Neural progenitor cell (in vitro differentiated cells): ENCODE data around the gene TPI1. TPM values are rescaled to one million over a fixed set of nuclear protein-coding genes. Genes with fewer than 3 reads are reported as not detected.
A peak's percentile ranks its signal among the peaks of the same experiment; 100 is the strongest.

Experiments
- DNase-seq: peaks from one replicate; pipeline ENCODE4 v3.0.0-alpha.2; 2016; ENCODE audit warnings: low spot score
- H2AFZ ChIP-seq: fragments of 200-600 bp; sonication (generic); replicated peaks from 2 replicates; pipeline ENCODE4 v1.6.1; 2016; ENCODE audit warnings: antibody characterized with exemption
- H3F3A ChIP-seq: fragments of 200-600 bp; sonication (generic); 2 replicates; pipeline ENCODE4 v1.6.1; 2016; ENCODE audit warnings: antibody characterized with exemption, low read depth
- H3K27ac ChIP-seq: fragments of 200-600 bp; sonication (generic); 2 replicates; pipeline ENCODE4 v1.5.1; 2016; ENCODE audit warnings: mild to moderate bottlenecking
- H3K27me3 ChIP-seq: fragments of 200-600 bp; sonication (generic); 2 replicates; pipeline ENCODE4 v1.6.1; 2016; ENCODE audit warnings: mild to moderate bottlenecking, moderate library complexity
- H3K36me3 ChIP-seq: fragments of 200-600 bp; sonication (generic); 2 replicates; pipeline ENCODE4 v1.5.1; 2016
- H3K4me1 ChIP-seq: fragments of 200-600 bp; sonication (generic); 2 replicates; pipeline ENCODE4 v1.6.1; 2016; ENCODE audit warnings: mixed run types
- H3K4me2 ChIP-seq: fragments of 200-600 bp; sonication (generic); 2 replicates; pipeline ENCODE4 v1.6.1; 2016
- H3K4me3 ChIP-seq: fragments of 200-600 bp; sonication (generic); 2 replicates; pipeline ENCODE4 v1.5.1; 2016
- H3K79me2 ChIP-seq: fragments of 200-600 bp; sonication (generic); 2 replicates; pipeline ENCODE4 v1.6.1; 2016; ENCODE audit warnings: low read depth
- H3K9ac ChIP-seq: fragments of 200-600 bp; sonication (generic); 2 replicates; pipeline ENCODE4 v1.6.1; 2016
- H3K9me3 ChIP-seq: fragments of 200-600 bp; sonication (generic); 2 replicates; pipeline ENCODE4 v1.5.1; 2016; ENCODE audit warnings: low read depth
- H4K20me1 ChIP-seq: fragments of 200-600 bp; sonication (generic); 2 replicates; pipeline ENCODE4 v1.6.1; 2016; ENCODE audit warnings: low read depth
- H3K27ac Mint-ChIP-seq: 3 replicates; pipeline ENCODE4 v1.8.0; 2021; ENCODE audit warnings: mixed read lengths
- H3K27me3 Mint-ChIP-seq: 2 replicates; pipeline ENCODE4 v1.8.0; 2022; ENCODE audit warnings: low read depth, mild to moderate bottlenecking, inconsistent platforms, moderate library complexity, mixed read lengths; ENCODE audit not compliant: insufficient read depth
- H3K36me3 Mint-ChIP-seq: 3 replicates; pipeline ENCODE4 v1.8.0; 2021; ENCODE audit warnings: mixed read lengths
- H3K4me1 Mint-ChIP-seq: 3 replicates; pipeline ENCODE4 v1.8.0; 2021; ENCODE audit warnings: mixed read lengths
- H3K4me3 Mint-ChIP-seq: 3 replicates; pipeline ENCODE4 v1.8.0; 2021; ENCODE audit warnings: mild to moderate bottlenecking, moderate library complexity, mixed read lengths
- H3K9me3 Mint-ChIP-seq: 3 replicates; pipeline ENCODE4 v1.8.0; 2020; ENCODE audit warnings: mixed read lengths
- CTCF ChIP-seq: fragments of 200-600 bp; sonication (generic); IDR thresholded peaks from 2 replicates; pipeline ENCODE4 v1.5.1; 2017; ENCODE audit warnings: antibody characterized with exemption, mild to moderate bottlenecking
- EZH2 ChIP-seq: fragments of 200-600 bp; sonication (generic); IDR thresholded peaks from 2 replicates; pipeline ENCODE4 v1.6.1; 2017; ENCODE audit warnings: antibody characterized with exemption, mild to moderate bottlenecking, moderate library complexity
- EZH2phosphoT487 ChIP-seq: fragments of 200-600 bp; sonication (generic); IDR thresholded peaks from 2 replicates; pipeline ENCODE4 v1.6.1; 2017; ENCODE audit warnings: antibody characterized with exemption
- total RNA-seq: library from RNA; depleted of rRNA; stranded (reverse); fragments of >200 nt; gene quantifications from 2 replicates; pipeline ENCODE4 v1.2.3, GENCODE V29; 2015; ENCODE audit warnings: low replicate concordance

Gene TPI1
- 1,038 and 1,695 TPM in 2 replicates for total RNA-seq

GRCh38 chr12:6867413-6868210, at the start of gene TPI1:
TSS of gene TPI1 (plus strand) at chr12:6867531. CDS start at chr12:6867567, 36 bp downstream.
- H3K36me3 Mint-ChIP-seq = peaks cover 43% of the 10 kb centered on the region
- H3K4me1 ChIP-seq = peaks cover 23% of the 10 kb centered on the region
- H3K27me3 ChIP-seq = no peaks in the 10 kb centered on the region
- peak; percentile 90 for DNase-seq
- H3K4me1 Mint-ChIP-seq = peaks cover 49% of the 10 kb centered on the region
- peak within 1 kb of the TSS; percentile 26 for H3K27ac ChIP-seq
- H3K27ac Mint-ChIP-seq = peak within 1 kb of the TSS; percentile 86
- peaks cover 69% of the 10 kb centered on the region for H3F3A ChIP-seq
- no peaks in the 10 kb centered on the region for H3K36me3 ChIP-seq
- H4K20me1 ChIP-seq = peaks cover 49% of the 10 kb centered on the region
- no peak within 1 kb of the TSS for H2AFZ ChIP-seq
- H3K4me3 Mint-ChIP-seq = peak within 1 kb of the TSS; percentile 96
- H3K9me3 ChIP-seq = no peaks in the 10 kb centered on the region
- TF ChIP-seq EZH2phosphoT487 (no peak), EZH2 (no peak), CTCF (no peak)
- H3K9me3 Mint-ChIP-seq = no peaks in the 10 kb centered on the region
- H3K27me3 Mint-ChIP-seq = peaks cover 17% of the 10 kb centered on the region
- H3K4me2 ChIP-seq = peak within 1 kb of the TSS; percentile 100
- H3K4me3 ChIP-seq = peak within 1 kb of the TSS; percentile 96
- H3K79me2 ChIP-seq = peaks cover 41% of the 10 kb centered on the region
- H3K9ac ChIP-seq = peak within 1 kb of the TSS; percentile 73

GRCh38 chr12:6817662-6818157, 49.6 kb upstream of the TPI1 start:
- H3K9ac ChIP-seq = no peak overlapping the region
- H3K4me2 ChIP-seq = peak overlapping the region; percentile 89
- H4K20me1 ChIP-seq = no peaks in the 10 kb centered on the region
- DNase-seq = no peak
- no peaks in the 10 kb centered on the region for H3K9me3 ChIP-seq
- Mint-ChIP-seq H3K9me3 (no peaks in the 10 kb centered on the region), H3K27ac (peak overlapping the region; percentile 58), H3K27me3 (peaks cover 9% of the 10 kb centered on the region), H3K36me3 (no peaks in the 10 kb centered on the region), H3K4me3 (peak overlapping the region; percentile 4), H3K4me1 (peaks cover 53% of the 10 kb centered on the region)
- H3K27me3 ChIP-seq = no peaks in the 10 kb centered on the region
- no peaks in the 10 kb centered on the region for H3K79me2 ChIP-seq
- H3K4me3 ChIP-seq = no peak overlapping the region
- TF ChIP-seq EZH2 (no peak), EZH2phosphoT487 (no peak), CTCF (no peak)
- no peak overlapping the region for H3K27ac ChIP-seq
- H3K36me3 ChIP-seq = no peaks in the 10 kb centered on the region
- no peak overlapping the region for H2AFZ ChIP-seq
- peaks cover 43% of the 10 kb centered on the region for H3K4me1 ChIP-seq
- peaks cover 45% of the 10 kb centered on the region for H3F3A ChIP-seq

- H3K9me3 Mint-ChIP-seq = no peaks in the 10 kb centered on the region
- peak; percentile 52 for DNase-seq
- Histone ChIP-seq H2AFZ (no peak overlapping the region), H4K20me1 (no peaks in the 10 kb centered on the region), H3K27ac (no peak overlapping the region), H3F3A (peaks cover 51% of the 10 kb centered on the region), H3K27me3 (no peaks in the 10 kb centered on the region), H3K4me3 (no peak overlapping the region), H3K4me2 (peak overlapping the region; percentile 89), H3K36me3 (no peaks in the 10 kb centered on the region), H3K9me3 (no peaks in the 10 kb centered on the region), H3K4me1 (peaks cover 48% of the 10 kb centered on the region), H3K79me2 (no peaks in the 10 kb centered on the region), H3K9ac (no peak overlapping the region)
- peaks cover 9% of the 10 kb centered on the region for H3K27me3 Mint-ChIP-seq
- H3K4me1 Mint-ChIP-seq = peaks cover 58% of the 10 kb centered on the region
- peaks cover 3% of the 10 kb centered on the region for H3K36me3 Mint-ChIP-seq
- peak overlapping the region; percentile 73 for H3K4me3 Mint-ChIP-seq
- peak overlapping the region; percentile 96 for H3K27ac Mint-ChIP-seq
- TF ChIP-seq EZH2 = no peak
- TF ChIP-seq EZH2phosphoT487 = no peak
- no peak for TF ChIP-seq CTCF
Observed at GRCh38 chr12:6818222-6818621, 49.1 kb upstream of the TPI1 start.
